GM12874 (cell line): ENCODE data around the gene GRPEL1.

Experiments used
- TF ChIP-seq, protein P1 (sequence below): IDR thresholded peaks from 2 replicates; pipeline ENCODE4 v1.5.1; 2011; ENCODE audit warnings: low read depth, mild to moderate bottlenecking, control low read depth, low read length, moderate library complexity; ENCODE audit not compliant: insufficient read depth

Gene GRPEL1

DNA sequence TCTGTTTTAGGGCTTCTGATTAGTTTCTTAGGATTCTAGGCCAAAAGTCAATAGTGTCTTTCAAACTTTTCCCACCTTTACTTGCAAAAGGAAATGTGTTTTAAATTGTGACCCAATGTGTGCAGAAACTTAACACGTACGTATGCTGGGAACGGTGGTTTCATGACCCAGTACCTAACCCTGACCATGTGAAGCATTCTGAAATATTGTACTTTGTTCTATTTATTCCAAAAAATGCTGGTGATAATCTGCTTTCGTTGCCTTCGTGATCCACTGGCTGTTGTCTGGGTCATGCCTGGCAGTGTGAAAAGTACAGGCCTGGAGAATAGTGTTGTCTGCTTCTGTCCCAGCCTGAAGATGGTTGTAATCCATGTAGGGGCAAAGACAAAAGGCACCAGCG, 51.4 kb downstream of the GRPEL1 start:
- TF ChIP-seq, protein P1, sequence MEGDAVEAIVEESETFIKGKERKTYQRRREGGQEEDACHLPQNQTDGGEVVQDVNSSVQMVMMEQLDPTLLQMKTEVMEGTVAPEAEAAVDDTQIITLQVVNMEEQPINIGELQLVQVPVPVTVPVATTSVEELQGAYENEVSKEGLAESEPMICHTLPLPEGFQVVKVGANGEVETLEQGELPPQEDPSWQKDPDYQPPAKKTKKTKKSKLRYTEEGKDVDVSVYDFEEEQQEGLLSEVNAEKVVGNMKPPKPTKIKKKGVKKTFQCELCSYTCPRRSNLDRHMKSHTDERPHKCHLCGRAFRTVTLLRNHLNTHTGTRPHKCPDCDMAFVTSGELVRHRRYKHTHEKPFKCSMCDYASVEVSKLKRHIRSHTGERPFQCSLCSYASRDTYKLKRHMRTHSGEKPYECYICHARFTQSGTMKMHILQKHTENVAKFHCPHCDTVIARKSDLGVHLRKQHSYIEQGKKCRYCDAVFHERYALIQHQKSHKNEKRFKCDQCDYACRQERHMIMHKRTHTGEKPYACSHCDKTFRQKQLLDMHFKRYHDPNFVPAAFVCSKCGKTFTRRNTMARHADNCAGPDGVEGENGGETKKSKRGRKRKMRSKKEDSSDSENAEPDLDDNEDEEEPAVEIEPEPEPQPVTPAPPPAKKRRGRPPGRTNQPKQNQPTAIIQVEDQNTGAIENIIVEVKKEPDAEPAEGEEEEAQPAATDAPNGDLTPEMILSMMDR: no peak

DNA sequence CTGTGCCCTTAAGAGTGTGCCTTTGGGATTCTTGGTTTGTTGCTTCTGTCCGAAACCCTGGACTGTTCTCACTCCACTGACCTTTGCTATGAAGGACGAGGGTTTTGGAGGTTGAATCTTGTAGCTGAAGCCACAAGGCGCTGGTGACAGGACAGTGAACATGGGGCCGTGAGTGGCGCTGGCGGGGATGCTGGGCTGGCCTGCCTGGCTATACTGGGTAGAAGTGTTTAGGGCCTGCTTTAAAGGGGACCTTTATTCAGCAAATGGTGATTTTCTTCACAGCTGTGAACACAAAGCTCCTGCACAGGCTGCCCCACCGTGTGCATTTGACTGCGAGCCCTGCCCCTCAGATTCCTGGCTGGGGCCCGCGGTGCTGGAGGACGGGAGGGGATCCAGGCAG, 51.8 kb downstream of the GRPEL1 start:
- TF ChIP-seq, protein P1: no peak

DNA sequence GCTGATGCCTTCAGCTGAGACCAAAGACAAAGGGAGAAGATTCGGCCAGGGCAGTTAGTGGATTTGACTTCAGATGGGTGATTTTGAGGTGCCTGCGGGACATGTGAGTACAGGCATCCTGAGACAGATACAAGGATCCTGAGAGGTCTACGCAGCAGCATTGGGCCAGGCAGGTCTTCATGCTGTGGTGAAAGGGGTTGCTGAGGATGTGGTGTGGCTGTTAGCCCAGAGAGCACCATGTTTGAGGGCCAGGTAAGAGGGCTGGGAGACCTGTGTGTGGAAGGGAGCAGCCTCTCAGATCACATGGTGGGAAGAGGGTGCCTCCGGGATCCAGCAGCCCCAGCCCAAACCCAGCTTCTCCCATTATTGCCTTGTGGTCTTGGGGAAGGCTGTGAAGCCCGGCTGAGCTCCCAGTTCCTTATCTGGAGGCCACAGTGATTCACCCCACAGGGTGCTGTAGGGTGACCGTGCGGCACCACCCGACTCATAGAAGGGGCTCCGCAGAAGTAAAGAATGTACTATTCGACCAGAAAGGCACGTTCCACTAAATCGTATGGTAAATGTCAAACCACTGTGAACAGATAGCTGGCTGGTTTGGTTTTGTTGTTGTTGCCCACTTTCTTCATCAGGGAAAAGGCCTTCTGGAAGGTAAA, 52.4 kb downstream of the GRPEL1 start:
- TF ChIP-seq, protein P1: no peak

DNA sequence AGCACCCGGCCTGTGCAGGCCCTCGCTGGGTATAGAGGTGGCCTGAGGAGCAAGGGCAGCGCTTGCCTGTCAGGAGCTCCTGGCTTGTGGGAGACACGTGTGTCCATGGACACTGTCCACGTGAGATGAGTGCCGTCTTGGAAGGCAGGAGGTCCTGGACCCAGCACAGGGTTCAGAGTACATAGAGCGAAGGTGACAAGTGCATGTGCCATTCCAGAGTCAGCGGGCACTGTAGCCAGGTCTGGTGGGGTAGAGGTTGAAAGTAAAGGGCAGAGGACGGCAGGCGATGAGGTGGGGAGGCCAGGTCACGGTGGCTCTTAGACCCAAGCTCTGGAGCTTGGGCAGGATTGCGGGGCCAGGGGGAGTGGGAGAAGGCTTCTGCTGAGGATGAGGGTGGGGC, 53.0 kb downstream of the GRPEL1 start:
- TF ChIP-seq, protein P1: no peak

DNA sequence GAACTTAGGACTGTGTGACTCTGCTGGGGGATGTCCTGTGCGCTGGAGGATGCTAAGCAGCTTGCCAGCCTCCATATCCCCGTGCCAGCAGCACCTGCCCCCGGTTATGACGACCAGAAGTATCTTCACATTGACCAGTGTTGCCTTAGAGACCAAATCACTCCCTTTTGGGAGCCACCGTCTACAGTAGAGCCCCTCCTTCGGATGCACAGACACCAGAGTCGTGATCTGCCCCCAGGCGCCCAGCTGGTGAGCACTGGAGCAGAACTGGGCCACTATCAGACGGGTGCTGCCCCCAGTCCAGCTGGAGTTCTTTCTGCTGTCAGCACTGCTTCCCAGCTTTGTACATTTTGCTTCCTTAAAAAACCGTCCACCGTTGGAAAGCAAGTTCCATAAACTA, 54.7 kb downstream of the GRPEL1 start:
- TF ChIP-seq, protein P1: no peak

DNA sequence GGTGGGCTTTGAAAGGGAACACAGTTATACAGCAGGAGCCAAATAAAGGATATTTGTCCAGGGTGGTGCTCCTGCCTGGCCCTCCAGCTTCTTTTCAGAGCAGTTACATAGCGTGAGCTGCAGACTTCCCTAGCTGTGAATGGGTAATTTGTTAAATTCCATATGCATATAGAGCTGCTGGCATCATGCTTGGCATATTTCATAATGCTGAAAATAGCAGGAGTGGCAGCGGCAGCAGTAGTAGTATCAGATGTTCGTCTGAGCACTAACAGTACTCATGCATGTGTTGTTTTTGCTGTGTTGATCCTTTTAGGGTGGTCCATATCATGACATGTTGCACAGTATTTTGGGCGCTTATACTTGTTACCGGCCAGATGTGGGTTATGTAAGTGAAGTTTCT, 58.3 kb downstream of the GRPEL1 start:
- TF ChIP-seq, protein P1: no peak
